Measurements from ENCODE around the gene NEDD4L.

The NEDD4L gene

GRCh38 chr18:58095222-58095621 is 51.2 kb downstream of the NEDD4L start:
- H3K4me3 ChIP-seq (ENCODE audit: low read depth, low read length), result no peak overlapping the region
- TF ChIP-seq POLR2A (IDR thresholded peaks at IDR 0.05; ENCODE audit: extremely low read depth, insufficient read length) (no peak), MYC (IDR thresholded peaks at IDR 0.05; ENCODE audit: low read depth, low read length) (no peak)
- TF ChIP-seq, protein P1, sequence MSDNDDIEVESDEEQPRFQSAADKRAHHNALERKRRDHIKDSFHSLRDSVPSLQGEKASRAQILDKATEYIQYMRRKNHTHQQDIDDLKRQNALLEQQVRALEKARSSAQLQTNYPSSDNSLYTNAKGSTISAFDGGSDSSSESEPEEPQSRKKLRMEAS (IDR thresholded peaks at IDR 0.05; ENCODE audit: low read depth, low read length), result no peak
- TF ChIP-seq, protein P2, sequence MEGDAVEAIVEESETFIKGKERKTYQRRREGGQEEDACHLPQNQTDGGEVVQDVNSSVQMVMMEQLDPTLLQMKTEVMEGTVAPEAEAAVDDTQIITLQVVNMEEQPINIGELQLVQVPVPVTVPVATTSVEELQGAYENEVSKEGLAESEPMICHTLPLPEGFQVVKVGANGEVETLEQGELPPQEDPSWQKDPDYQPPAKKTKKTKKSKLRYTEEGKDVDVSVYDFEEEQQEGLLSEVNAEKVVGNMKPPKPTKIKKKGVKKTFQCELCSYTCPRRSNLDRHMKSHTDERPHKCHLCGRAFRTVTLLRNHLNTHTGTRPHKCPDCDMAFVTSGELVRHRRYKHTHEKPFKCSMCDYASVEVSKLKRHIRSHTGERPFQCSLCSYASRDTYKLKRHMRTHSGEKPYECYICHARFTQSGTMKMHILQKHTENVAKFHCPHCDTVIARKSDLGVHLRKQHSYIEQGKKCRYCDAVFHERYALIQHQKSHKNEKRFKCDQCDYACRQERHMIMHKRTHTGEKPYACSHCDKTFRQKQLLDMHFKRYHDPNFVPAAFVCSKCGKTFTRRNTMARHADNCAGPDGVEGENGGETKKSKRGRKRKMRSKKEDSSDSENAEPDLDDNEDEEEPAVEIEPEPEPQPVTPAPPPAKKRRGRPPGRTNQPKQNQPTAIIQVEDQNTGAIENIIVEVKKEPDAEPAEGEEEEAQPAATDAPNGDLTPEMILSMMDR (IDR thresholded peaks at IDR 0.05; ENCODE audit: low read depth, low read length), result no peak
- no peak for DNase-seq (ENCODE audit: low read depth)

DNA sequence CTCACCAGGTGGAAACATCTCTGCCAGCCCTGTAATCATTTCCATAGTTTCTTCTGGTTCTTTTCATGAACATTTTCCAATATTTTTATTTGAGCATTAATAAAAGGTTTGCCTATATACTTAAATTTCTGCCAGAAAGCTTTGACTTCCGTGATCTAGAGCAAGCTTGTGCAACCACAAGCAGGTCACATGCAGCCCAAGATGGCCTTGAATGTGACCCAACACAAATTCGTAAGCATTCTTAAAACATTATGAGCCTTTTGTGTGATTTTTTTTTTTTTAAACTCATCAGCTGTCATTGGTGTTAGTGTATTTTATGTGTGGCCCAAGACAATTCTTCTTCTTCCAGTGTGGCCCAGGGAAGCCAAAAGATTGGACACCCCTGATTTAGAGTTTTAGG is 51.6 kb downstream of the NEDD4L start:
- DNase-seq (ENCODE audit: low read depth), result no peak
- H3K4me3 ChIP-seq (ENCODE audit: low read depth, low read length), result no peak overlapping the region
- TF ChIP-seq, protein P1 (IDR thresholded peaks at IDR 0.05; ENCODE audit: low read depth, low read length), result no peak
- TF ChIP-seq POLR2A (IDR thresholded peaks at IDR 0.05; ENCODE audit: extremely low read depth, insufficient read length) (no peak), MYC (IDR thresholded peaks at IDR 0.05; ENCODE audit: low read depth, low read length) (no peak)
- TF ChIP-seq, protein P2 (IDR thresholded peaks at IDR 0.05; ENCODE audit: low read depth, low read length), result no peak

- DNase-seq (ENCODE audit: low read depth), result no peak
- no peak overlapping the region for H3K4me3 ChIP-seq (ENCODE audit: low read depth, low read length)
- TF ChIP-seq, protein P2 (IDR thresholded peaks at IDR 0.05; ENCODE audit: low read depth, low read length), result no peak
- TF ChIP-seq MYC (IDR thresholded peaks at IDR 0.05; ENCODE audit: low read depth, low read length) (no peak), POLR2A (IDR thresholded peaks at IDR 0.05; ENCODE audit: extremely low read depth, insufficient read length) (no peak)
- TF ChIP-seq, protein P1 (IDR thresholded peaks at IDR 0.05; ENCODE audit: low read depth, low read length), result no peak
These were observed 52.6 kb downstream of the NEDD4L start for GRCh38 chr18:58096658-58097057.

DNA sequence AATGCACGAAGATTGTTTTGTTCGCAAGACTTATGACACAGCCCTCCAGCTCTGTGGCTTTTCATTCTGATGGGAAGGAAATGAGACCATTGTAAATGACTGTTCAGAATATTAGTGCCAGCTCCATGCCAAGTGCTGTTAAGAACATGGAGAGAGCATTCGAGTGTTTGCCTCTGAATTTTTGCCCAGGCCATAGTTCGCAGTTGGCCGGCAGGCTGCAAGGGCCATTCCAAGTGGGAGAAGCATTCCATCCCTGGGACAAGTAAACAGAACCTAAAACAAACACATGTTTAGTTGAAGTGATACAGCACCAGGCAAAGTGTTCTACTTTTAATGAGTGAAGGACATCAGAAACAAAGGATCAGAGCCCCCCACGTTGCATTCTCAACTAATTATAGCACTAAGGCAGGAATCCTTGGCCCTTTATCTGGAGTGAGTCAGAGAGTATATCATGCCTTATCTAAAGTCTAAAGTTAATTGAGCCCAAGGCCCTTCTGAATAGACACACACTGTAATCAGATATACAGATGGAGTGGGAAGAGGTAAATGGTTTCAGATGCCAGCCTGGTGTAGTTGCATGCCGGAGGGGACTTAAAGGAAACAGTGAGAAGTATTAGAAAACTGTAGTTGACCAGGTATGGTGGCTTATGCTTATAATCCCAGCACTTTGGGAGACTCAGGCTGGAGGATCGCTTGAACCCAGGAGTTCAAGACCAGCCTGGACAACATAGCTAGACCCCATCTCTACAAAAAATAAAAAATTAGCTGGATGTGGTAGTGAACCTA is 53.3 kb downstream of the NEDD4L start:
- H3K4me3 ChIP-seq (ENCODE audit: low read depth, low read length), result no peak overlapping the region
- TF ChIP-seq POLR2A (IDR thresholded peaks at IDR 0.05; ENCODE audit: extremely low read depth, insufficient read length), result no peak
- no peak for TF ChIP-seq MYC (IDR thresholded peaks at IDR 0.05; ENCODE audit: low read depth, low read length)
- TF ChIP-seq, protein P1 (IDR thresholded peaks at IDR 0.05; ENCODE audit: low read depth, low read length), result no peak
- TF ChIP-seq, protein P2 (IDR thresholded peaks at IDR 0.05; ENCODE audit: low read depth, low read length), result no peak
- DNase-seq (ENCODE audit: low read depth), result no peak

DNA sequence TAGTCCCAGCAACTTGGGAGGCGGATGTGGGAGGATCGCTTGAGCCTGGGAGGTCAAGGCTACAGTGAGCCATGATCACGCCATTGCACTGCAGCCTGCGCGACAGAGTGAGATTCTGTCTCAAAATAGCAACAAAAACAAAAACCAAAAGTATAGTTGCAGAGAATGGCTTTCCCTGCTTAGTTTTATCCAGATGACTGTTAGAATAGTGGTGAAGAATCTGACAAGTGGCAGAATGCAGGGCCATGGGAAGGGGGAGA is 53.8 kb downstream of the NEDD4L start:
- H3K4me3 ChIP-seq (ENCODE audit: low read depth, low read length), result no peak overlapping the region
- DNase-seq (ENCODE audit: low read depth), result no peak
- TF ChIP-seq, protein P2 (IDR thresholded peaks at IDR 0.05; ENCODE audit: low read depth, low read length), result no peak
- no peak for TF ChIP-seq MYC (IDR thresholded peaks at IDR 0.05; ENCODE audit: low read depth, low read length)
- TF ChIP-seq, protein P1 (IDR thresholded peaks at IDR 0.05; ENCODE audit: low read depth, low read length), result no peak
- no peak for TF ChIP-seq POLR2A (IDR thresholded peaks at IDR 0.05; ENCODE audit: extremely low read depth, insufficient read length)
